Glomerular visceral epithelial cell (primary cell): Measurements from ENCODE around the gene ADCY9.
"Not testable (repeated sequence)": the region's sequence is repeated elsewhere in the genome, so short reads cannot be mapped to it uniquely, and the experiment has no call there.

Source experiments
- DNase-seq: peaks from one replicate; pipeline ENCODE4 v3.0.0-alpha.2; 2016; ENCODE audit errors: extremely low spot score

Gene ADCY9

DNA sequence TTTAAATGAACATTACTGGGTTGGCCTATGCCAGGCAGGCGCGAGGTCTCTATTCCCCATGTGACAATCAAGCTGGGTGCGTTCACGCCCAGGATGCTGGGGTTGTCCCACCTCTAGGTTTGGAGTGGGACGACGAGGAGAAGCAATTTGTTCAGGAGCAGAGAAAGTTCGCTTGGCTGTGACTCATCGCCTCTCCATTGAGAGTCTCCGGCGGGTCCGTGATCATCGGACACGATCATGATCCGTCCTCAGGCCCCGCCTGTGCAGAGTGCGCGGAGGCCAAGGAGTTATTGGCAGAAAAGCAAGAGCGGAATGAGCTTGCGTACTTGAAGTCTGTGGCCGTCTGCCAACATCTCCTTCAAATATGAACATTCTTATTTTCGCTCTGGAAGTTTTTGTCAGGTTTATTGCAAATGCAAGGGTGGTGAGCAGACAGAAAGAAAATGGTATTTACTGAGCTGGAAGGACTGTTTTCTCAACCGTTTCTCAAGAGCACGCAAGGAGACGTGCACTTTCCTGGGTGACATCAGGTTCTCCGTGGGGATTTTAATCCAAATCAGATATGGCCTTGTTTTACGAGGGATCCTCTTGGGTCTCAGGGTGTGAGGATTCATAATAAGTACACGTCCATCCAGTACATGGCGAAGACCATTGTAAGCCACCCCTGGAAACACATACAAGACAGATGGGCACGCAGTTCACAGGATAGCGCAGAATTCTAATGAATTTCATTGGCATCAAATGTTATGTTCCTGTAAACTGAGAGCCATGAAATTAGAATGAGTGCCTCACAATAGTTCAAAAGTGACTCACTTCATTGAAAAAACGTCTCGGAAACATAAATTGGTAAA, 165.7 kb downstream of the ADCY9 start:
- no peak for DNase-seq

DNA sequence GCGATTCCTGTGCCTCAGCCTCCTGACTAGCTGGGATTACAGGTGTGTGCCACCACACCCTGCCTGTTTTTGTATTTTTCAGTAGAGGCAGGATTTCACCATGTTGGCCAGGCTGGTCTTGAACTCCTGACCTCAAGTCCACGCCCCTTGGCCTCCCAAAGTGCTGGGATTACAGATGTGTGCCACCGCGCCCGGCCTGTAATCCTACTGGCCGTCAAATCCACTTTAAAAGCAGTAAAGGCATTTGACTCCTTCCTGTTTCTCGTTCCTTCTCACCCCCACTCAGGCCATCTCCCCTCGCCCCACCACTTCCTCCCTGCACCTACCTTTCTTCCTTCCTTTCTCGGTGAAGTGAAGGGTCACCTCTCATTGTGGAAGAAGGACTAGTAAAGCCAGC, 166.3 kb downstream of the ADCY9 start:
- no peak for DNase-seq

DNA sequence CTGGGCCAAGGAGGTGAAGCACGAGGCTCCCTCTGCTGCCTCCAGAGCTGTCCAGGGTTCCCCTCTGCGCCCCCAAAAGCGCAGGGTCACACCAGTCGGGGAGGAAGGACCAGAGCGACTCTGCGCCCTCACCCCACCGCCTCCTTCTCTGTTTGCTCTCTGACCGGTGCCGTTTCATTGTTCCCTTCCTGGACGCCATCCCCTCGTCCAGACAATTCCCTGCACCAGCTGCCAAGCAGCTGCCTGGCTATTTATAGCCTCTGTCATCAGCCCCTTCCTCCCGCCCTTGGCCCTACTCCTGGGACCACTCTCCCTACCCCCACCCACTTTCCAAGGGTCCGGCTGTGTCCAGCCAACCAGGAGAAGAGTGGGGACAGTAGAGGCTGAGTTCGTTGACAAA, 167.0 kb downstream of the ADCY9 start:
- DNase-seq = no peak

DNA sequence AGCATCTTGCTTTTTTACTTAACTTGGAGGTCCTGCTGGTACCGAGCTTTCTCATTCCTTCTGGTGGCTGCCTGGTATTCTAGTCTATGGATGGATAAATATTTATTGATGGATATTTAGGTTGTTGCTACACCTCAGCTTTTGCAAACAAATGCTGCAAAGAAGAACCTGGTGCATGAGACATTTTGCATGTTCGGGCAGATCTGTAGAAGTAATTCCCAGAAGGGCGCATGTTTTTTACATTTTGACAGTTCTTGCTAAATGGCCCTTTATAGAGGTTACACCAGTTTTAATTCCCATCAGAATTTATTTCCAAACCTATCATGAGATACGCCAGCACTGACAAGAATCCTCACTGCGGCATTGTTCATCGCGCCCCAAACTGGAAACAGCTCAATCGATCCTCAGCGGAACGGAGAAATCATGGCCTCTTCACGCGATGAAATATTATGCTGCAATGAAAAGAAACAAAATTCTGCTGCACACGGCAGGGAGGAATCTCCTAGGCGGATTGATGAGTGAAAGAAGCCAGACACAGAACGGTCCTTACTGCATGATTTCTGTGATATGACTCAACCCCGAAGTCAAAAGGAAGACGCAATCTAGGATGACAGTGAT, 167.8 kb downstream of the ADCY9 start:
- DNase-seq = no peak

DNA sequence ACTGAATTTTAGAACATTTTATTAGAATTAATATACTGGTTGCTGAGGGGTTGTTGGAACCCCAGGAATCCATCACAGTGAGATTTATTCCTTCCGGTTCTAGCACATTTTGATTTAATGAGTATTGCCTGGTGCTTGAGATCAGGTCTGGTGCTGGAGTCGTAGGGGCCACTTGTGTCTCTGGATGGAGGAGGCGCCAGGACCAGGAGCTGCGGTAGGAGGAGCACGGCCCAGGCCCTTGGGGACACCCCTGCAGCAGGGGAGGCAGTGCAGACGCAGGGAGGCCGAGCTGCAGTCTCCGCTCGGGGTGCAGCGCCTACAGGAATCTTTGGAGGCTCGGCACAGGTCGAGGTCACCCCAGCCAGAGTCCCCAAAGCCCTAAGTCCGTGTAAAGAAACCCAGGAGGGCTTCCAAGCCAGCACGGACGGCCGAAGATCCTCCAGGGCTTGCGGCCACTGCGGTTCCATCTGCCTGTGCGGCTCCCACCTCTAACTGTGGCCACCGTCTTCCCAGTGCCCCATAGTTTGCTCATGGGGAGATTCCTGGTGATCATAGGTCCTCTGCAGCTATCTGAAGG, 169.6 kb downstream of the ADCY9 start:
- DNase-seq = no peak

DNA sequence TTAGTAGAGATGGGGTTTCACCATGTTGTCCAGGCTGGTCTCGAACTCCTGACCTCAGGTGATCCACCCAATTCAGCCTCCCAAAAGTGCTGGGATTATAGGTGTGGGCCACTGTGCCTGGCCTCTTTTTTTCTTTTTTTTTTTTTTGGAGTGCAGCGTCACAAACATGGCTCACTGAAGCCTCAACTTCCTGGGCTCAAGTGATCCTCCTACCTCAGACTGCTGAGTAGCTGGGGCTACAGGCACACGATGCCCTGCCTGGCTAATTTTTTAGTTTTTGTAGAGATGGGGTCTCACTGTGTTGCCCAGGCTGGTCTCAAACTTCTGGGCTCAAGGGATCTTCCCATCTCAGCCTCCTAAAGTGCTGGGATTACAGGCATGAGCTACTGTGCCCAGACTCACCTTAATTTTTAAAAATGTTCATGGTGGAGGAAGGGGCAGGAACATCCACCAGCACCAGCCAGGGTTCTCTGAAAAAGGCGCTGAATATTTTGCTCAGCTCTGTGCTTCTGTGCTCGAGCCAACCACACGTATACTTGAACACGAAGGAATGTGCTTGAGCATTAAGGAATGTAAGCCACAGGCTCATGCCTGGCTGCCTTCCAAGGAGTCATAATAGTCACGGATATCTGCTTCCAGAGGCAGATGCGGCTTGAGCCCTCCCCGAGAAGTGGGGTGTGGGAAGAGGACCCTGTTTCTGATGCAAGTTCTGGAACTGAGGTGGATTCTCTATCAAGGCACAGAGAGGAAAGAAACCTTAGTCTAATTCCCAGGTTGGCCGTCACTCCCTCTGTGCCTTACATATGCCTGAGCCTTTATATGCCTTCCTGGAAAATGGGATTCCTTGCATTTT, 170.3 kb downstream of the ADCY9 start:
- peak; percentile 98 for DNase-seq

DNA sequence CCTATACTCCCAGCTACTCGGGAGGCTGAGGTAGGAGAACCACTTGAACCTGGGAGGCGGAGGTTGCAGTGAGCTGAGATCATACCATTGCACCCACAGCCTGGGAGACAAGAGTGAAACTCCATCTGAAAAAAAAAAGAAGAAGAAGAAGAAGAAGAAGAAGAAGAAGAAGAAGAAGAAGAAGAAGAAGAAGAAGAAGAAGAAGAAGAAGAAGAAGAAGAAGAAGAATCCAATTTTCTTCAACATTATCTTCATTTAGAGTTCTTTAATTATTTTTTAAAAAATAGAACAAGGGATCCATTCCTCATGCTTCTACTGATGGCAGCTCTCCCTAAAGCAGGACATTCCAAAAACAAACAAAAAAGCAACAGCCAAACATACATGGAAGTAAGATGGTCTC, 171.8 kb downstream of the ADCY9 start:
- DNase-seq = not testable (repeated sequence)

DNA sequence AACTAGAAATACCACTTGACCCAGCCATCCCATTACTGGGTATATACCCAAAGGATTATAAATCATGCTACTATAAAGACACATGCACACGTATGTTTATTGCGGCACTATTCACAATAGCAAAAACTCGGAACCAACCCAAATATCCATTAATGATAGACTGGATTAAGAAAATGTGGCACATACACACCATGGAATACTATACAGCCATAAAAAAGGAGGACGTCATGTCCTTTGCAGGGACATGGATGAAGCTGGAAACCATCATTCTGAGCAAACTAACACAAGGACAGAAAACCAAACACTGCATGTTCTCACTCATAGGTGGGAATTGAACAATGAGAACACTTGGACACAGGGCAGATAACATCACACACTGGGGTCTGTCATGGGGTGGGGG, 174.1 kb downstream of the ADCY9 start:
- DNase-seq = not testable (repeated sequence)

DNA sequence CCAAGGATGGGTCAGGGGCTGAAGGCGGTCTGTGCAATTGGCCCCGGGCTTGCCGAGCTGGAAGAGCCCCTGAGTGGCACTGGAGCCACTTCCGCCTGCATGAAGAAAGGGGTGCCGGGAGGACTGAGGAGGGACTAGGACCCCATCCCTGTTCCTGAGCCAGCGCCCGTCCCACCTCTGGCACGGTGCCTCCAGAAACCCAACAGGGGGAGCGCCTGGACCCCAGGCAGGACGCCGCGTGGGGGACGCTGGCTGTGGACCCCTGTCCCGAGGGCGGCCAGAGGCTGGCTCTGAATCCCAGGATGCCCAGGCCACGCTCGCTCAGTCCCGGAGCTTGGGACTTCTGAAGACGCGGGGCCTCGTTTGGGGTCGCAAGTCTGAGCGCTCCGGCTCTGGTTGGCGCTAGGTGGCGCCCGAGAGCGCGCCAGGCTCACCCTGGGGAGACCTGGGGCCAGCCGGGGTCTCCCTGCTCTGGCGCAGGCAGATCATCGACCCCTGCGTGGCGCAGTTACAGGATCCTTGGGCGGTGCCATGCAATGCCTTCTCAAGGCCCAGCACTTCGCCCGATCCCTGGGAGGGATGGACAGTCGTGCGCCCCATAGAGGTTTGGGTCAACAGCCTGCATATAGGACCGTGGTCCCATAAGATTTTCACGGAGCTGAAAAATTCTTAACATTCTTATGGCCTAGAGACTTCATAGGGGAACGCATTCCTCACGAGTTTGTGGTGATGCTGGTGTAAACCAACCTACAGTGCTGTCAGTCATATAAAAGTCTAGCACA, 177.2 kb downstream of the ADCY9 start:
- DNase-seq = peak; percentile 86

DNA sequence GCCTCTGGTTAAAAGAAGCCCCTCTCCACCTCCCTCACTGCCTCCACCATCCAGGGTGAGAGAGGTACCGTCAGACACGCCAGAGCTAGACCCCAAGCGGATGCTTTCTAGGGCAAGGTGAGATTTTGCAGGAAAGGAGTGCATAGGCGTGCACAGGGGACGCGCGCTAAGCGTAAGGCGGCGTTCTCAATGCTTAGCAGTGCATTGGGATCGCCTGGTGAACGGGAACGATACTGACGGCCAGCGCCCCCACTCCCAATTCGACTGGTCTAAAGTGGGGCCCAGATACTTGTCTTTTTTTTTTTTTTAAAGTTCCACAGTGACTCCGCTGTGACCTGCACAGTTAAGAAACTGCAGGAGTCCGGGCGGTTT, 177.8 kb downstream of the ADCY9 start:
- DNase-seq = no peak

DNA sequence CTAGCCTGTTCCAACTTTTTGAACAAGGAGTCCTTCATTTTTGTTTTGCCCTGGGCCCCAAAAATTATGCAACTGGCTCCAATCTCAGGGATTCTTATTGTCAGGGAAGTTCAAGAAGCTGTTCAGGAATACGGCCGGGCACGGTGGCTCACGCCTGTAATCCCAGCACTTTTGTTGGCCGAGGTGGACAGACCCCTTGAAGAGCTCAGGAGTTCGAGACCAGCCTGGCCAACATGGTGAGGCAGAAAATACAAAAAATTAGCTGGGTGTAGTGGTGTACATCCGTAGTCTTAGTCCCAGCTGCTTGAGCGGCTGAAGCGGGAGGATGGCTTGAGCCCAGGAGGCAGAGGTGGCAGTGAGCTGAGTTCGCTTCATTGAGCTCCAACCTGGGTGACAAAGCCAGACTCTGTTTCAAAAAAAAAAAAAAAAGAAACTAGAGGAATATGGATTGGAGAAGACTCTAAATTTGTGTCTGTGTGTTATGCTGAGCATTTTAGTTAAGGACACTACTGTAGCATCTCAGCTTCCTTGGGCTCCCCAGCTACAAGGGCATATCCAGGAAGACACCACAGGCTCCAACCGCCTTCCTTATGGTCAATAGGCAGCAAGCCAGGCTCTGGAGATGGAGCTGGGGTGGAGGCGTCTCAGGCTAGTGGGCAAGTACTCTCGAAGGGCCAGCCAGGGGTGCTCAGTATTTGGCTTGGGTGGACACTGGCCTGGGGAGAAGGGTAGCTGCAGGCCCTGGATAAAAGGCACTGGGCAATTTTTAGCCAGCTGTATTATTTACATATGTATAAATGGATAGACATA, 179.0 kb downstream of the ADCY9 start:
- DNase-seq = no peak

DNA sequence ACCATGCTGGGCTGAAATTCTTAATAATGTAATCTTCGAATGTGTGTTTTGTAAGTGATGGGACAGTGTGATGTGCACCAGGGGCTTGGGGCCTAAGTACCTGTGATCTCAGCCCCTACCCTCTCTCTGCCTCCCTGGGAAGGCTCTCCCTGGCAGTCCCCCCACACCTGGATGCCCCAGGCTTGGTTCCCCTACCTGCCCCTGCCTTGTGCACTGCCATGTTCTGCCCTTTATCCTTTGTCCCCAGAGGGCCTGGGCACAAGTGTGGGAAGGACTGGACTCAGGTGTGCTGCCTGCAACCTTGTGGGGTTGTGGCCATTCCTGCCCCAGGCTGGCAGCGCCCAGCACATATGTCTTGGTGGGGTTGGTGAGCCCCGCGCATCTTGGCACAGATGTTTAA, 180.3 kb downstream of the ADCY9 start:
- no peak for DNase-seq

DNA sequence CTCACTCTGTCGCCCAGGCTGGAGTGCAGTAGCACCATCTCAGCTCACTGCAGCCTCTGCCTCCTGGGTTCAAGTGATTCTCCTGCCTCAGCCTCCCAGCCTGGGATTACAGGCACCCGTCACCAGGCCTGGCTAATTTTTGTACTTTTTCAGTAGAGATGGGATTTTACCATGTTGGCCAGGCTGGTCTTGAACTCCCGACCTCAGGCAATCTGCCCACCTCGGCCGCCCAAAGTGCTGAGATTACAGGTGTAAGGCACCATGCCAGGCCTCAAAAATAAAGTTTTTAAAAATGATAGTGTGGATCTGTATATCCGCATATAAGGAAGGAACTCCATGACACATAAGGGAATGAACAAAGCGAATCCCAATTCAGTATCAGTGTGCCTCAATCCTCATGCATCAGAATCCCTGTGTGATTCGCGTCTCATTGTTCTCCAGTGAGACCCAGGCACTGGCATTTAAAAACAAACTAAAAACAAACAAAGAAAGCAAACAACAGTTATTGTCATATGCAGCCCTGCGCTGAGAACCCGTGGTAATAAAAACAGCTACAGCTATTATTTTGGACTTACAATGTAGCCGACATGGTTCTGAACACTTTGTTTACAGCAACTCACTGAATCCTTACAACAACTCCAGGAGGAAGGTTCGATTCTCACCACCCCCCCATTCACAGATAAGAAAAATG, 181.6 kb downstream of the ADCY9 start:
- no peak for DNase-seq

DNA sequence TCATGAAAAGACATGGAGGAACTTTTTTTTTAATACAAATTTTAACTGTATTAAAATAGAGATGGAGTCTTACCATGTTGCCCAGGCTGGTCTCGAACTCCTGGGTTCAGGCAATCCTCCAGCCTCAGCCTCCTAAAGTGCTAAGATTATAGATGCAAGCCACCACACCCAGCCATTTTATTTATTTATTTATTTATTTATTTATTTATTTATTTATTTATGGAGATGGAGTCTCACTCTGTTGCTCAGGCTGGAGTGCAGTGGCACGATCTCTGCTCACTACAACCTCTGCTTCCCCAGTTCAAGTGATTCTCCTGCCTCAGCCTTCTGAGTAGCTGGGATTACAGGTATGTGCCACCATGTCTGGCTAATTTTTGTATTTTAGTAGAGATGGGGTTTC, 189.1 kb downstream of the ADCY9 start:
- DNase-seq = not testable (repeated sequence)

DNA sequence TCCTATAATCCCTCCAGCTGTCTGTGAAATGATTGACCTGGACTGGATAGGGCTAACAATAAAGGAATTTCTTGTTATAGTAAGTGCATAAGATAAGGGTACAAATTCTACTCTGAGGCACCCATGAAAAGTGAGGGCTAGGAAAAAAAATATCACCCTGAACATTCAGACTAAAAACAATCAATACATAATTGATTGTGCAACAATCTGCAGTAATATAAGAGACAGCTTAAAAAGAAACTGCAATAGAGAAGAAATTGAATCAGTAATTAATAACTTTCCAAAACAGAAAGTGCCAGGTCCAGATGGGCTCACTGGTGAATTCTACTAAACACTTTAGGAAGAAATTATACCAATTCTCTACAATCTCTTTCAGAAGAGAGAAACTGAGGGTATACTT, 191.5 kb downstream of the ADCY9 start:
- no peak for DNase-seq

DNA sequence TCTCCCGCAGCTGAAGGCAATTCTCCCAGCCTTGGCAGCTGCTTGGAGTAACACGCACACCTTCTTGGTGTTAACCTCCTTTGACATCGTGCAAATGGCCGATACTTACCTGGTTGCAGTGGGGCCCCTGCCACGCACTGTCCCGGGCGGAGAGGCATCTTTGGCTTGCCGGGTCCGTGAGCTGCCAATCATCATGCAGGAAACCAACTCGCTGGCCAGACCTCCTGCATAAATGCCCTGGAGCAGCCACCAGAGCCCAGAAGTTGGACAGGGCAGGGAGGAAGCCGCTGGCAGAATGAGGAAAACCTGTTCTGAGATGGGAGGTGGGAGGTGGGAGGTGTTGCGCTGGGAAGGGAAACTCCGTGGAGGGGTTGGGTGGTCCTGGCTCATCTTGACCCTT, 194.0 kb downstream of the ADCY9 start:
- no peak for DNase-seq

DNA sequence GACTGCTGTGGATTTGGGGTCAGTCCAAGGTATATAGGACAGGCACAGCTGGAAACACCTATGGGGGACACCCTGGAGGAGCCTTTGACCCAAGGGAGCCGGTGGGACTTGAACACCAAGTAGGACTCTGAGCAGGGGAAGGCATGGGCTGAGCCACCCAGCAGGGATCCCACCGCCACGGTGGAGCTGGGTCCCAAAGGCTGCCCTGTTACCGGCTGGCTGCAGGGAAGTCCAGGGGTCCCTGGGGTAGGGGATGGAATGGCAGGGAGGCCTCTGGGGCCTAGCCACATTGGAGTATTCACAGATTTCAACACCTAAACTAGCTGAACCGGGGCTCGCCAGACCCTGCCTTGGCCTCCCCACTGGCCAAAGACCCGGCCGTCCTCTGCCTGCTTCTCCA, 196.0 kb downstream of the ADCY9 start:
- no peak for DNase-seq

DNA sequence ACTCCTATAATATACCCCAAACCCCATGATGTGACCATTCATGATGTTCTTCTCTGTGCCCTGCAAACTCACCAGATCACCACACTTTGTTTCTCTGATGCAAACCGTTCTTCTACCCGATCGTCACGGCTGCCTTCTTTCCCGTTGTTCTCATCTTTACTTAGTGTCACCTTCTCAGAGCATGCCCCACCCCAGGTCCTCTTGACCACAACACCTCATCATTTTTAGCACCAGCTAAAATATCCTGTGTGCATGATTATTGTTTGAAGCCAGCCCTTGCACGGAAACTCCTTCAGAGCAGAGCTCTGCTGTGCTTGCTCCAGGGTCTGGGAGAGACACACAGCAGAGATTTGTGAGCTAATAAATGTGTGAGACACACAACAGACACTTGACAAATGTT, 196.8 kb downstream of the ADCY9 start:
- DNase-seq = no peak

DNA sequence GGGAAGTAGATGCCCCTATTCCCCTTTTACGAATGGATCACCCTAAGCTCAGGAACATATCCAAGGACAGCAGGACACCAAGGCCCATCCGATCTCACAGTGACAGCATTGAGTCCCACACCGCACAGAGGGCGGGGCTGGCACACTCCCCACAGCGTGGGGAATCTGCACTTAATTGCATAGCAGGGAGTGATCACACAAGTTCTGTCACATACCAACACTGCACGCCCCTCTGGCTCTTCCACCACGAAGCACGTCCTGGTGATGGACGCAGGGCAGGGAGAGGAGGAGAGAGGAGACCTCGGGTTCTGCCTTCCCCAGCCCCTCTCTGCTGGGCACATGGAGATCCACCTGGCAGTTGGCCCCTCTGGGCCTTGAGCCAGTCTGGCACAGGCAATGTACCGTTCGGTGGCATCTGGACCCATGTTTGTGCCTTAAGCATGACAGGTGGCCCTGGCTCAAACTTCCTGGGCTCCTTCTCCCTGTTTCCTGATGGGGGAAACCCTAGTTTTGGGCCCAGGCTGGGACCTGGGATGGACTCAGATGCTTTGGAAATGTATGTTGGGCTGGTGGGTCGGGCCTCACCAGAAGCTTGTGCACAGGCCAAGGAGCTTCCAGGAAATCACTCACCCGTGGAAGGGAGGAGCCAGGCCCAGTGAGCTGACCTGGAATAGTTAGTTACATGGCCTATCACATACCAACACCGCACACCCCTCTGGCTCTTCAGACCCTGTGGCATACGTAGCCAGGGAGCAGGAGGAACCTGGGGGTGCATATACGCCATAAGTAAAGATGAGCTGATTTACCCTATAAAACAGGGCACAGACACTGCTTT, 200.6 kb downstream of the ADCY9 start:
- no peak for DNase-seq
